Stomach (tissue), 9 donors: ENCODE results near the gene ACTN1. TPM values are rescaled to one million over a fixed set of nuclear protein-coding genes. Genes with fewer than 3 reads are reported as not detected.
"Not testable (repeated sequence)": the region's sequence is repeated elsewhere in the genome, so short reads cannot be mapped to it uniquely, and the experiment has no call there.

Experiments used
- DNase-seq, 2 donors: peaks; one replicate each; pipeline versions ENCODE4 v3.0.0 to v3.0.0-alpha.2; 2013 to 2019
- H3K27ac ChIP-seq, 5 donors: fragments of 200-600 bp in 4 of 5; sonication (generic) in 4 of 5; one replicate each; pipeline ENCODE4 v1.5.1; 2013 to 2019; ENCODE audit warnings: mild to moderate bottlenecking in 1 of 5, moderate library complexity in 1 of 5
- H3K27me3 ChIP-seq, 3 donors: fragments of 200-600 bp; sonication (generic); one replicate each; pipeline ENCODE4 v1.5.1; 2017 to 2019; ENCODE audit warnings: mixed run types in 1 of 3
- H3K36me3 ChIP-seq, 4 donors: fragments of 200-600 bp; sonication (generic); 1 replicate in 3 of 4; 2 replicates in 1 of 4; pipeline ENCODE4 v1.5.1; 2016 to 2019
- H3K4me1 ChIP-seq, 4 donors: fragments of 200-600 bp; sonication (generic); one replicate each; pipeline ENCODE4 v1.5.1; 2016 to 2019
- H3K4me3 ChIP-seq, 4 donors: fragments of 200-600 bp; sonication (generic) in 3 of 4; one replicate each; pipeline ENCODE4 v1.5.1; 2016 to 2019; ENCODE audit warnings: mild to moderate bottlenecking in 1 of 4
- H3K9me3 ChIP-seq, 4 donors: fragments of 200-600 bp; sonication (generic); one replicate each; pipeline ENCODE4 v1.5.1; 2016 to 2019
- CTCF ChIP-seq, 7 experiments: fragments of 450-650 bp in 4 of 7; fragments of 200-600 bp in 3 of 7; sonication (generic) in 3 of 7; IDR thresholded peaks; one replicate each; pipeline ENCODE4 v1.5.1; 2016 to 2019; ENCODE audit warnings: antibody characterized with exemption in 7 of 7, control low read depth in 2 of 7, mild to moderate bottlenecking in 1 of 7
- EP300 ChIP-seq: sonication (generic); formaldehyde crosslinking; IDR thresholded peaks from one replicate; pipeline ENCODE4 v1.6.1; 2017; ENCODE audit warnings: antibody characterized with exemption
- POLR2A ChIP-seq, 4 donors: fragments of 450-650 bp; IDR thresholded peaks; one replicate each; pipeline ENCODE4 v1.6.1; 2016; ENCODE audit warnings: antibody characterized with exemption in 4 of 4, control low read depth in 2 of 4, mild to moderate bottlenecking in 1 of 4, moderate library complexity in 1 of 4
- POLR2AphosphoS5 ChIP-seq, 3 donors: sonication (generic); formaldehyde crosslinking; IDR thresholded peaks; one replicate each; pipeline ENCODE4 v1.6.1; 2016; ENCODE audit warnings: antibody characterized with exemption in 3 of 3
- WGBS, 5 donors: extraction: QIAGEN DNeasy Blood & Tissue Kit in 3 of 5; methylation state at CpG; one replicate each; pipeline versions ENCODE4 v1.1.5 to v1.1.7; 2013 to 2018; 5-methylcytosine and 5-hydroxymethylcytosine counted together
- intact Hi-C: fragments of 100-400 bp; cut with DNase I; formaldehyde crosslinking; loops from one replicate; pipeline ENCODE4 v1.15.1; 2023; ENCODE audit warnings: low total_unique reads
- polyA plus RNA-seq, 3 donors: library from polyadenylated mRNA; stranded (reverse); fragments of 200-250 nt; gene quantifications; one replicate each; pipeline ENCODE4 v1.2.3, GENCODE V29; 2013
- total RNA-seq, 5 donors: library from RNA; depleted of rRNA; stranded (reverse); fragments of >200 nt; gene quantifications; one replicate each; pipeline versions ENCODE4 v1.1.0 to v1.2.3, GENCODE V29; 2014 to 2016
- donor health status: healthy with polysubstance abuse.
- donor health status: Bipolar disorder and iron deficiency.
- donor health status: healthy.

ACTN1 gene
- total and polyA plus RNA-seq, 8 donors: 25.7 to 504 (median 196) TPM

- Histone ChIP-seq H3K9me3 (no peaks in the 10 kb centered on the region), H3K27ac (peak overlapping the region; percentile 34 to 98 (median 97)), H3K36me3 (peaks cover 4 to 42% (median 20%) of the 10 kb centered on the region in 4 donors), H3K4me3 (peak overlapping the region in 2 of 4 donors; percentile 0 to 69), H3K27me3 (no peaks in the 10 kb centered on the region), H3K4me1 (peaks cover 62 to 82% (median 74%) of the 10 kb centered on the region in 4 donors)
- 65 to 83% (median 66%) methylated on average over 6 of the region's 6 CpGs for WGBS, 5 donors
- no peak for DNase-seq
- intact Hi-C loops: no loop called here
- TF ChIP-seq POLR2AphosphoS5 (IDR thresholded peaks at IDR 0.05) (no peak), CTCF (IDR thresholded peaks at IDR 0.05) (no peak), EP300 (no peak), POLR2A (IDR thresholded peaks at IDR 0.05) (no peak)
Observed at GRCh38 chr14:68974759-68975347, 4.2 kb downstream of the ACTN1 start.

- Histone ChIP-seq H3K27ac (peak overlapping the region in 4 of 5 donors; percentile 95 to 98 (median 97)), H3K36me3 (peaks cover 4 to 42% (median 20%) of the 10 kb centered on the region in 4 donors), H3K9me3 (no peaks in the 10 kb centered on the region), H3K27me3 (no peaks in the 10 kb centered on the region), H3K4me3 (peak overlapping the region in 1 of 4 donors; percentile 69), H3K4me1 (peaks cover 73 to 93% (median 83%) of the 10 kb centered on the region in 4 donors)
- intact Hi-C loops: no loop called here
- 81 to 97% (median 91%) methylated on average over 4 to 5 of the region's 5 CpGs for WGBS, 5 donors
- no peak for TF ChIP-seq POLR2A (IDR thresholded peaks at IDR 0.05)
- no peak for TF ChIP-seq EP300
- TF ChIP-seq POLR2AphosphoS5 (IDR thresholded peaks at IDR 0.05): no peak
- no peak for TF ChIP-seq CTCF (IDR thresholded peaks at IDR 0.05)
- DNase-seq: no peak
Observed at GRCh38 chr14:68973639-68974038, 5.5 kb downstream of the ACTN1 start.

- peak overlapping the region in 1 of 4 donors; percentile 11 for H3K4me3 ChIP-seq
Observed at GRCh38 chr14:68973219-68973565, 5.9 kb downstream of the ACTN1 start.

GRCh38 chr14:68972507-68973218, 6.4 kb downstream of the ACTN1 start:
- peak overlapping the region; percentile 20 to 98 (median 97) for H3K27ac ChIP-seq
- intact Hi-C loops: no loop called here

More at GRCh38 chr14:68973219-68973565, 5.9 kb downstream of the ACTN1 start:
- H3K27ac ChIP-seq: peak overlapping the region in 4 of 5 donors; percentile 95 to 98 (median 97)
- H3K27me3 ChIP-seq, DNase-seq, intact Hi-C loops, H3K9me3 ChIP-seq: not testable (repeated sequence)
- WGBS, 5 donors: 74 to 95% (median 89%) methylated on average over 6 of the region's 6 CpGs
- peaks cover 78 to 97% (median 87%) of the 10 kb centered on the region in 4 donors for H3K4me1 ChIP-seq
- peaks cover 4 to 42% (median 20%) of the 10 kb centered on the region in 4 donors for H3K36me3 ChIP-seq

More at GRCh38 chr14:68972507-68973218, 6.4 kb downstream of the ACTN1 start:
- TF ChIP-seq EP300 (peak; percentile 31), POLR2A (IDR thresholded peaks at IDR 0.05) (no peak), POLR2AphosphoS5 (IDR thresholded peaks at IDR 0.05) (peak in 2 of 3 donors; percentile 13 to 28), CTCF (IDR thresholded peaks at IDR 0.05) (no peak)
- Histone ChIP-seq H3K9me3 (no peaks in the 10 kb centered on the region), H3K36me3 (peaks cover 4 to 42% (median 20%) of the 10 kb centered on the region in 4 donors), H3K4me1 (peaks cover 81 to 100% (median 91%) of the 10 kb centered on the region in 4 donors), H3K27me3 (no peaks in the 10 kb centered on the region), H3K4me3 (peak overlapping the region in 1 of 4 donors; percentile 11)
- WGBS, 5 donors: 74 to 86% (median 83%) methylated on average over 14 of the region's 14 CpGs
- no peak for DNase-seq
